ENCODE data around the gene TMIGD2.
"Not testable (repeated sequence)": the region's sequence is repeated elsewhere in the genome, so short reads cannot be mapped to it uniquely, and the experiment has no call there.

Gene TMIGD2

GRCh38 chr19:4338441-4339355 is 36.5 kb upstream of the TMIGD2 start, which contains the start of gene STAP2:
TSS of gene STAP2 (minus strand) at chr19:4338827. CDS start at chr19:4338753, 74 bp downstream.
- Histone ChIP-seq H3K9me3 (replicated peaks; ENCODE audit: low read length) (no peaks in the 10 kb centered on the region), H3K27me3 (ENCODE audit: control insufficient read depth, insufficient read depth, low read length) (no peaks in the 10 kb centered on the region), H3K9ac (ENCODE audit: low read depth, low read length) (peak within 1 kb of the TSS; percentile 71), H3K4me3 (ENCODE audit: low read length) (peak within 1 kb of the TSS; percentile 66), H3K36me3 (ENCODE audit: insufficient read depth, low read length) (no peaks in the 10 kb centered on the region), H3K4me1 (ENCODE audit: control insufficient read depth, insufficient read depth, low read length) (peaks cover 15% of the 10 kb centered on the region), H3K4me2 (ENCODE audit: low read length) (peak within 1 kb of the TSS; percentile 84)

DNA sequence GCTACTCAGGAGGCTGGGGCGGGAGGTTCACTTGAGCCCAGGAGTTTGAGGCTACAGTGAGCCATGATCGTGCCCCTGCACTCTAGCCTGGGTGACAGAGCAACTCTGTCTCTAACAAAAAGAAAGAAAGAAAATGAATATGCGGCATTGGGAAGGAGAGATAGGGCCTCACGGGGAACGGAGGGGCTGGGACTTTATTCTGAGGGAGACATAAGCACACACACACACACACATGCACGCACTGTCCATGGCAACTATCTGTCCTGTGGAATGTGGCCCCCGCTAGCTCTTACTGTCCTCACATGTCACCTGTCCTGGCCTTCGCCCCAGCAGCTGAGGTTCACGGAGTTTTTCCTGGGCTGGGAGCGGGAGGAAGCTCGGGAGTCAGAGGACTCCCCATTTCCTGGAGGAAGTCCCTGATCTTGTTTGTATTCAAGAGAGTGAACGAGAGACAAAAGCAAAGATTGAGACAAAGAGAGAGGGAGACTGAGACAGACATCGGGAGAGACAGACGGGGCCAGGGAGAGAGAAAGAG is 35.8 kb upstream of the TMIGD2 start:
- Histone ChIP-seq H3K4me2 (ENCODE audit: low read length) (peak overlapping the region; percentile 84), H3K4me1 (ENCODE audit: control insufficient read depth, insufficient read depth, low read length) (peaks cover 15% of the 10 kb centered on the region), H3K9me3 (replicated peaks; ENCODE audit: low read length) (no peaks in the 10 kb centered on the region), H3K4me3 (ENCODE audit: low read length) (peak overlapping the region; percentile 66), H3K27me3 (ENCODE audit: control insufficient read depth, insufficient read depth, low read length) (no peaks in the 10 kb centered on the region), H3K36me3 (ENCODE audit: insufficient read depth, low read length) (no peaks in the 10 kb centered on the region), H3K9ac (ENCODE audit: low read depth, low read length) (peak overlapping the region; percentile 71)

DNA sequence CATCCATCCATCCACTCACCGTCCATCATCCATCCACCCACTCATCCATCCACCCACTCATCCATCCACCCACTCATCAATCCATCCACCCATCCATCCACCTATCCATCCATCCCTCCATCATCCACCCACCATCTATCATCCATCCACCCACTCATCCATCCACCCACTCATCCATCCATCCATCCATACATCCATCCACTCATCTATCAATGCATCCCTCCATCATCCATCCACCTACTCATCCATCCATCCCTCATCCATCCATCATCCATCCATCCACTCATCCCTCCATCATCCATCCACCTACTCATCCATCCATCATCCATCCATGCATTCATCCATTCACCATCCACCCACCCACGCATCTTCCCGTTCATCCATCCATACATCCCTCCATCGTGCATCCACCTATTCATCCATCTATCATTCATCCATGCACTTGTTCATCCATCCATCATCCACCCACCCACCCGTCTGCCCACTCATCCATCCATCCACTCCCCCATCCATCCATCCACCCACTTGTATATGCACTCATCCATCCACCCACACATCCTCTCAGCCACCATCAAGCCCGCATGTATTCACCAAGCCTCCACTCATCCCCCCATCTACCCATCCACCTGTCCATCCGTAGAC is 32.9 kb upstream of the TMIGD2 start:
- no peaks in the 10 kb centered on the region for H3K9me3 ChIP-seq (replicated peaks; ENCODE audit: low read length)
- no peak overlapping the region for H3K4me2 ChIP-seq (ENCODE audit: low read length)
- no peaks in the 10 kb centered on the region for H3K27me3 ChIP-seq (ENCODE audit: control insufficient read depth, insufficient read depth, low read length)
- no peak overlapping the region for H3K9ac ChIP-seq (ENCODE audit: low read depth, low read length)
- no peak overlapping the region for H3K4me3 ChIP-seq (ENCODE audit: low read length)
- H3K36me3 ChIP-seq (ENCODE audit: insufficient read depth, low read length) = no peaks in the 10 kb centered on the region
- H3K4me1 ChIP-seq (ENCODE audit: control insufficient read depth, insufficient read depth, low read length) = peaks cover 9% of the 10 kb centered on the region

DNA sequence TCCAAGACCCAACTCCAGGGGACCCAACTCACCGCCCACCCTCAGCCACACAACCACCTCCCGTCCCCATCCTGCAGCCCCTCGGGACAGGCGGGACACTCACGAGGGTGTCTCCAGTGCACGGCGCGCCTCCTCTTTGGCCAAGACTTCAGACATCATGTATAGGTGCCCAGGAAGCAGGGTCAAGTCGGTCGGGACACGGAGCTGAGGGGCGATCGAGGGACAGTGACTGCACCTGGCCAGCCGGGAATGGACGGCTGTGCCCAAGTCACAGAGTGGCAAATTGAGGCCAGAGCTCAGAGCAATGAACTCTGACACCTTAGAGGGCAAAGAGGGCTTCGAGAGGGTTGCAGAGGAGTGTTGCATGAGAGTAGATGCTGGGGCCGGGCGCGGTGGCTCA is 27.7 kb upstream of the TMIGD2 start:
- H3K4me3 ChIP-seq (ENCODE audit: low read length) = no peak overlapping the region
- H3K4me1 ChIP-seq (ENCODE audit: control insufficient read depth, insufficient read depth, low read length) = peaks cover 15% of the 10 kb centered on the region
- H3K27me3 ChIP-seq (ENCODE audit: control insufficient read depth, insufficient read depth, low read length) = peaks cover 6% of the 10 kb centered on the region
- no peaks in the 10 kb centered on the region for H3K36me3 ChIP-seq (ENCODE audit: insufficient read depth, low read length)
- no peak overlapping the region for H3K9ac ChIP-seq (ENCODE audit: low read depth, low read length)
- no peaks in the 10 kb centered on the region for H3K9me3 ChIP-seq (replicated peaks; ENCODE audit: low read length)
- no peak overlapping the region for H3K4me2 ChIP-seq (ENCODE audit: low read length)

DNA sequence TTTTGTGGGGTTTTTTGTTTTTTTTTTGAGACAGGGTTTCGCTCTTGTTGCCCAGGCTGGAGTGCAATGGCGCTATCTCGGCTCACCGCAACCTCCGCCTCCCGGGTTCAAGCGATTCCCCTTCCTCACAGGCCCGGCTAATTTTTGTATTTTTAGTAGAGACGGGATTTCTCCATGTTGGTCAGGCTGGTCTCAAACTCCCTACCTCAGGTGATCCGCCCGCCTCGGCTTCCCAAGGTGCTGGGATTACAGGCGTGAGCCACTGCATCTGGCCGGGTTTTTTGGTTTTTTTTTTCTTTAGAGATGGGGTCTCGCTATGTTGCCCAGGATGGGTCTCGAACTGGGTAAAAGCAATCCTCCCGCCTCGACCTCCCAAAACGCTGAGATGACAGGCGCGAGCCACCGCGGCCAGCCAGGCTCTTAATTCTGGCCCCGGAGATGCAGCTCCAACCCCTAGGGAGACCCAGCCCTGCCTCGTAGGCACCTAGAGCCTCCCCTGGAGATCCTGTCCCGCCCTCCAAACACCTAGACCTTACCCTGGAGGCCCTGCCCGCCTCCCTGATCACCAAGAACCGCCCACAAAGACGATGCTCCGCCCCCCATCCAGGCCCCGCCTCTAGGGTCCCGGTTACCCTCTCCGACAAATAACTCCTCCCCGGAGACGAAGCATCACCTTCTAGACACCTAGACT is 26.9 kb upstream of the TMIGD2 start:
- H3K9ac ChIP-seq (ENCODE audit: low read depth, low read length) = peak overlapping the region; percentile 59
- not testable (repeated sequence) for H3K9me3 ChIP-seq (replicated peaks; ENCODE audit: low read length); H3K36me3 ChIP-seq (ENCODE audit: insufficient read depth, low read length); H3K27me3 ChIP-seq (ENCODE audit: control insufficient read depth, insufficient read depth, low read length)
- H3K4me1 ChIP-seq (ENCODE audit: control insufficient read depth, insufficient read depth, low read length) = peaks cover 15% of the 10 kb centered on the region
- peak overlapping the region; percentile 78 for H3K4me2 ChIP-seq (ENCODE audit: low read length)
- H3K4me3 ChIP-seq (ENCODE audit: low read length) = peak overlapping the region; percentile 71

DNA sequence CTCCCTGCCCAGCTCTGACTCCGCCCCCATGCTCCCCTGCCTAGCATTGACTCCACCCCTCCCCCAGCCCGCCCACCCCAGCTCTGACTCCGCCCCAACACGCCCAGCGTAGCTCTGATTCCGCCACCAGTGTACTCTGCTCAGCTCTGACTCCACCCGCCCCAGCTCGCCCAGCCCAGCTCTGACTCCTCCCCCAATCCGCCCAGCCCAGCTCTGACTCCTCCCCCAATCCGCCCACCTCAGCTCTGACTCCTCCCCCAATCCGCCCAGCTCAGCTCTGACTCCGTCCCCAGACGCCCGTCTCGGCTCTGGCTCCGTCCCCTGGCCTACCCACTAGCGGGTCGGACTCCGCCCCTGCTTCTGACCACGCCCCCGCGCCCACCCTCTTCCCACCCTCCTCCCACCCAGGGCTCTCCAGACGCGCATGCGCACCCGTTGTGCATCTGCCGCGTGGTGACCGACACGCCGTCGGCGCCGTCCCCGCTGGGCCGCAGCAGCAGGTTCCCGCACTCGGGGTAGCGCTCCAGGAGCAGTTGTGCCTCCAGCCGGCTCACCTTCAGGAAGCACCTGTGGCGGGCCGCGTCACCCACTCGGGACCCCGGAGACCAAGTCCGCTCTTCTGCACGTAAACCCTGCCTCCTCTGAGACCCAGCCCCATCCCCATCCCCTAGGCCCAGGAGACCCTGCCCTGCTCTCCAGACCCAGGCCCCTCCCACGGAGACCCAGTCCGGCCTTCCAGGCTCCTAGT is 26.2 kb upstream of the TMIGD2 start:
- Histone ChIP-seq H3K4me1 (ENCODE audit: control insufficient read depth, insufficient read depth, low read length) (peaks cover 15% of the 10 kb centered on the region), H3K9me3 (replicated peaks; ENCODE audit: low read length) (no peaks in the 10 kb centered on the region), H3K4me3 (ENCODE audit: low read length) (peak overlapping the region; percentile 71), H3K4me2 (ENCODE audit: low read length) (peak overlapping the region; percentile 78), H3K9ac (ENCODE audit: low read depth, low read length) (peak overlapping the region; percentile 59), H3K36me3 (ENCODE audit: insufficient read depth, low read length) (no peaks in the 10 kb centered on the region), H3K27me3 (ENCODE audit: control insufficient read depth, insufficient read depth, low read length) (peaks cover 6% of the 10 kb centered on the region)

- H3K4me3 ChIP-seq (ENCODE audit: low read length) = peak overlapping the region; percentile 39
- H3K27me3 ChIP-seq (ENCODE audit: control insufficient read depth, insufficient read depth, low read length) = peaks cover 6% of the 10 kb centered on the region
- no peak overlapping the region for H3K9ac ChIP-seq (ENCODE audit: low read depth, low read length)
- H3K4me1 ChIP-seq (ENCODE audit: control insufficient read depth, insufficient read depth, low read length) = peaks cover 15% of the 10 kb centered on the region
- H3K36me3 ChIP-seq (ENCODE audit: insufficient read depth, low read length) = no peaks in the 10 kb centered on the region
- H3K4me2 ChIP-seq (ENCODE audit: low read length) = no peak overlapping the region
- H3K9me3 ChIP-seq (replicated peaks; ENCODE audit: low read length) = no peaks in the 10 kb centered on the region
These were observed 25.7 kb upstream of the TMIGD2 start for GRCh38 chr19:4327877-4328242.

- Histone ChIP-seq H3K4me1 (ENCODE audit: control insufficient read depth, insufficient read depth, low read length) (peaks cover 15% of the 10 kb centered on the region), H3K9ac (ENCODE audit: low read depth, low read length) (no peak overlapping the region), H3K4me3 (ENCODE audit: low read length) (peak overlapping the region; percentile 39), H3K36me3 (ENCODE audit: insufficient read depth, low read length) (no peaks in the 10 kb centered on the region), H3K4me2 (ENCODE audit: low read length) (peak overlapping the region; percentile 65), H3K9me3 (replicated peaks; ENCODE audit: low read length) (no peaks in the 10 kb centered on the region), H3K27me3 (ENCODE audit: control insufficient read depth, insufficient read depth, low read length) (peaks cover 6% of the 10 kb centered on the region)
These were observed 25.2 kb upstream of the TMIGD2 start for GRCh38 chr19:4327252-4327876.

- Histone ChIP-seq H3K4me1 (ENCODE audit: control insufficient read depth, insufficient read depth, low read length) (peaks cover 15% of the 10 kb centered on the region), H3K4me3 (ENCODE audit: low read length) (no peak overlapping the region), H3K36me3 (ENCODE audit: insufficient read depth, low read length) (no peaks in the 10 kb centered on the region), H3K9ac (ENCODE audit: low read depth, low read length) (no peak overlapping the region), H3K4me2 (ENCODE audit: low read length) (peak overlapping the region; percentile 65), H3K27me3 (ENCODE audit: control insufficient read depth, insufficient read depth, low read length) (peaks cover 6% of the 10 kb centered on the region), H3K9me3 (replicated peaks; ENCODE audit: low read length) (no peaks in the 10 kb centered on the region)
These were observed 24.7 kb upstream of the TMIGD2 start for GRCh38 chr19:4326837-4327251.

GRCh38 chr19:4326215-4326836 is 24.1 kb upstream of the TMIGD2 start:
- H3K36me3 ChIP-seq (ENCODE audit: insufficient read depth, low read length) = no peaks in the 10 kb centered on the region
- H3K4me3 ChIP-seq (ENCODE audit: low read length) = no peak overlapping the region
- no peaks in the 10 kb centered on the region for H3K9me3 ChIP-seq (replicated peaks; ENCODE audit: low read length)
- no peak overlapping the region for H3K4me2 ChIP-seq (ENCODE audit: low read length)
- peaks cover 15% of the 10 kb centered on the region for H3K4me1 ChIP-seq (ENCODE audit: control insufficient read depth, insufficient read depth, low read length)
- H3K27me3 ChIP-seq (ENCODE audit: control insufficient read depth, insufficient read depth, low read length) = peaks cover 6% of the 10 kb centered on the region
- no peak overlapping the region for H3K9ac ChIP-seq (ENCODE audit: low read depth, low read length)
